GM13977 (cell line): ENCODE data around the gene JMY.

Source experiments
- DNase-seq: peaks from one replicate; pipeline ENCODE4 v3.0.0; 2012; ENCODE audit warnings: low spot score
- CTCF ChIP-seq: IDR thresholded peaks from 2 replicates; pipeline ENCODE4 v1.5.1; 2012; ENCODE audit warnings: mild to moderate bottlenecking, control low read depth; ENCODE audit not compliant: insufficient read depth; ENCODE audit errors: extremely low read depth, missing control alignments
- in situ Hi-C: fragments of 300-500 bp; cut with MboI; formaldehyde crosslinking; loops from one replicate; pipeline ENCODE4 v1.12.0; 2022; ENCODE audit warnings: low sequenced_read_pairs, low pct_unique_long_range_greater_than_20kb, mixed read lengths, inconsistent platforms; ENCODE audit not compliant: unreplicated experiment

The JMY gene

GRCh38 chr5:79285285-79285684 is 49.4 kb downstream of the JMY start:
- TF ChIP-seq CTCF = no peak
- DNase-seq = no peak
- in situ Hi-C loops = no loop called here

GRCh38 chr5:79285833-79286232 is 49.9 kb downstream of the JMY start:
- TF ChIP-seq CTCF = no peak
- in situ Hi-C loops = no loop called here
- DNase-seq = no peak

GRCh38 chr5:79287380-79287779 is 51.4 kb downstream of the JMY start:
- in situ Hi-C loops = no loop called here
- TF ChIP-seq CTCF = no peak
- no peak for DNase-seq

GRCh38 chr5:79287907-79288306 is 52.0 kb downstream of the JMY start:
- in situ Hi-C loops = no loop called here
- DNase-seq = no peak
- no peak for TF ChIP-seq CTCF

GRCh38 chr5:79295029-79295428 is 59.1 kb downstream of the JMY start:
- no peak for DNase-seq
- in situ Hi-C loops = no loop called here
- no peak for TF ChIP-seq CTCF

- no peak for TF ChIP-seq CTCF
- in situ Hi-C loops = no loop called here
- DNase-seq = no peak
Observed at GRCh38 chr5:79297661-79298060, 61.7 kb downstream of the JMY start.
